DND-41 (cell line): ENCODE results near the gene ADARB2.

Experiments
- EZH2 ChIP-seq: IDR thresholded peaks from 3 replicates; pipeline ENCODE4 v1.6.1; 2012; ENCODE audit warnings: borderline replicate concordance, low read depth, mild to moderate bottlenecking, moderate library complexity, low read length, inconsistent platforms; ENCODE audit not compliant: severe bottlenecking
- TF ChIP-seq, protein P1 (sequence below): IDR thresholded peaks from 2 replicates; pipeline ENCODE4 v1.5.1; 2012; ENCODE audit warnings: borderline replicate concordance, low read length, moderate library complexity, mild to moderate bottlenecking; ENCODE audit not compliant: poor library complexity, severe bottlenecking; ENCODE audit errors: extremely low read depth

DNA sequence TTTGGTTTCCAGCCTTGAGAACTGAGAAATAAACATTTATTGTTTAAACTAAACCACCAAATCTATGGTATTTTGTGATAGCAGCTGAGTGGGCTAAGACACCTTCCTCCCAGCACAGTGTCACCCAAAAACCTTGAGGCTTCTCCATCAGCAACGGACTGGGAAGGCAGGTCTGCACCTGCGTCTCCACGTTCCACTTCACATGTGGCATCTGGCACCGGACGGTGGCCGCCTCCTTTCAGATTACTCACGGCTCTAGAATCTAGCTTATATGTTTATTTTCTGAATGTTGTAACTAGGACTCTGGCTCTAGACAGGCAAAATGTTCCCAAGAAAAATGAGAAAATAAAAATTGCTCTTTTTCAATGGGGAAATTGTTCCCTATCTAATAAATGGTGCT is 201.0 kb downstream of the ADARB2 start:
- TF ChIP-seq, protein P1, sequence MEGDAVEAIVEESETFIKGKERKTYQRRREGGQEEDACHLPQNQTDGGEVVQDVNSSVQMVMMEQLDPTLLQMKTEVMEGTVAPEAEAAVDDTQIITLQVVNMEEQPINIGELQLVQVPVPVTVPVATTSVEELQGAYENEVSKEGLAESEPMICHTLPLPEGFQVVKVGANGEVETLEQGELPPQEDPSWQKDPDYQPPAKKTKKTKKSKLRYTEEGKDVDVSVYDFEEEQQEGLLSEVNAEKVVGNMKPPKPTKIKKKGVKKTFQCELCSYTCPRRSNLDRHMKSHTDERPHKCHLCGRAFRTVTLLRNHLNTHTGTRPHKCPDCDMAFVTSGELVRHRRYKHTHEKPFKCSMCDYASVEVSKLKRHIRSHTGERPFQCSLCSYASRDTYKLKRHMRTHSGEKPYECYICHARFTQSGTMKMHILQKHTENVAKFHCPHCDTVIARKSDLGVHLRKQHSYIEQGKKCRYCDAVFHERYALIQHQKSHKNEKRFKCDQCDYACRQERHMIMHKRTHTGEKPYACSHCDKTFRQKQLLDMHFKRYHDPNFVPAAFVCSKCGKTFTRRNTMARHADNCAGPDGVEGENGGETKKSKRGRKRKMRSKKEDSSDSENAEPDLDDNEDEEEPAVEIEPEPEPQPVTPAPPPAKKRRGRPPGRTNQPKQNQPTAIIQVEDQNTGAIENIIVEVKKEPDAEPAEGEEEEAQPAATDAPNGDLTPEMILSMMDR = no peak
- TF ChIP-seq EZH2 = no peak
